Activated T-helper 17 cell treated with anti-CD3 and anti-CD28 coated beads, Interleukin-2, amount 50 U/mL, for 72 hours (primary cell): ENCODE measurements around the gene C17orf114.

Experiments used
- ATAC-seq: fragments of 150-1000 bp; cut with Tn5 transposase; replicated peaks from 2 replicates; pipeline ENCODE4 v1.10.0; 2021; ENCODE audit warnings: mild to moderate bottlenecking, moderate library complexity
- H3K27ac Mint-ChIP-seq: one replicate; pipeline ENCODE4 v1.8.0; 2022; ENCODE audit warnings: mixed read lengths
- H3K27me3 Mint-ChIP-seq: one replicate; pipeline ENCODE4 v1.8.0; 2022; ENCODE audit warnings: mixed read lengths
- H3K36me3 Mint-ChIP-seq: one replicate; pipeline ENCODE4 v1.8.0; 2022; ENCODE audit warnings: low read depth, mild to moderate bottlenecking, mixed read lengths
- H3K4me1 Mint-ChIP-seq: one replicate; pipeline ENCODE4 v1.8.0; 2022; ENCODE audit warnings: mixed read lengths
- H3K4me3 Mint-ChIP-seq: one replicate; pipeline ENCODE4 v1.8.0; 2022; ENCODE audit warnings: mild to moderate bottlenecking, mixed read lengths
- H3K9me3 Mint-ChIP-seq: one replicate; pipeline ENCODE4 v1.8.0; 2022; ENCODE audit warnings: mixed read lengths

The C17orf114 gene

DNA sequence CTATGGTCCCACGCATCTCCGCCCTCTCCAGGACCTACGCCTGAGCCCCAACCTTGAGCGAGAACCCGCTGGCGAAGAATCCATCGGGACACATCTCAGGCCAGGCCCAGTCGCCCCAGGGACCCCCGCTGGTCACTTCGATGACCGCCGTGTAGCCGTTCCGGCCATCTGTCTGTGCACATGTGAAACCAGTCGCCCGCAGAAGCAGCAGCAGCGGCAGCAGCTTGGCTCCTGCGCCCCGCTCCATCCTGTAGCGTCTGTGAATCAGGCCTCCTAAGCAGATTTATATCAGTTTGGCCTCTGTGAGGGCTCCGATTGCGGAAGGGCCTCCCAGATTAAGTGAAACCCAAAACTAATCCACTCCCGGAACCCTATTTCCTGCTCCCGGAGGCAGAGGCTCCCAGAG lies 16.0 kb downstream of the C17orf114 start, which contains the start of gene VMO1:
TSS of gene VMO1 (minus strand) at position 259 of the 406 bp plus-strand sequence. CDS start at position 247, 12 bp downstream.
- ATAC-seq: no peak
- Mint-ChIP-seq H3K4me1 (peaks cover 7% of the 10 kb centered on the region), H3K9me3 (no peaks in the 10 kb centered on the region), H3K36me3 (no peaks in the 10 kb centered on the region), H3K27me3 (peaks cover 26% of the 10 kb centered on the region), H3K27ac (no peak within 1 kb of the TSS), H3K4me3 (peak within 1 kb of the TSS; percentile 25)

DNA sequence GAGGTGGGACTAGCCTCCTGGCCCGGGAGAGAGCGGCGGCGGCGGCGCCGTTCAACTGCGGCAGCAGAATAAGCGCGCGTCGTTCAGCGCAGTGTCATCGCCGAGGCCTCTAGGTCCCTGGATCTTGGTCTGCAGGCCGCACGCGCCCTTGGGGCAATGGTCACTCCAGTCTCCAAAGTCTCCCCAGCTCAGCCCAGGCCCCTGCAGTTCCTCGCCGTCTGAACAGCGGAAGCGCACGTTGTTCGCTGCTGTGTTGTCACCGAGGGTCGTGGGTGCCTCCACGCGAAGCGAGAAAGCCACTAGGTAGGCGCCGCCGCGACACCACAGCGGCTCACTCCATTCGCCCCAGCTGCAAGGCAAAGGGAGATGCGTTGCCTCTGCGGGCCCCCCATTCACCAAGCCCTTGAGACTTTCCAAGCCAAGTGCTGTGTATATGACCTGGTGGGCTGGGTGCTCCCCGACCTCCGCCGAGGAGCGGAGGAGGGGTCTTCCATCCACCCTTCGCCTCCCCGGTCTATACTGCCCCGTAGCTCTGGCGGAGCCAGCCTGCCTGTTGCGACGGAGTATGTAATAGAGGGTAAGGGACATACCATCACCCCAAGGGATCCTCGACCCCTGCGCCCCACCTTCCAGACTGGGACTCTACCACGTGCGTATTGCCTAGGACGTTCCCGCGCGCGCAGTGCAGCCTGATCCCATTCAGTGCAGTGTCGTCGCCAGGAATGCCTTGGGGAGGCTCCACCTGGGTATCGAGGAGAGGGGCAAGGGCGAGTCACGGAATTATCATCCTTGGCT lies 16.6 kb downstream of the C17orf114 start:
- Mint-ChIP-seq H3K36me3 (no peaks in the 10 kb centered on the region), H3K4me1 (peaks cover 3% of the 10 kb centered on the region), H3K27ac (no peak overlapping the region), H3K4me3 (peak overlapping the region; percentile 25), H3K27me3 (peaks cover 29% of the 10 kb centered on the region), H3K9me3 (no peaks in the 10 kb centered on the region)
- ATAC-seq: no peak

DNA sequence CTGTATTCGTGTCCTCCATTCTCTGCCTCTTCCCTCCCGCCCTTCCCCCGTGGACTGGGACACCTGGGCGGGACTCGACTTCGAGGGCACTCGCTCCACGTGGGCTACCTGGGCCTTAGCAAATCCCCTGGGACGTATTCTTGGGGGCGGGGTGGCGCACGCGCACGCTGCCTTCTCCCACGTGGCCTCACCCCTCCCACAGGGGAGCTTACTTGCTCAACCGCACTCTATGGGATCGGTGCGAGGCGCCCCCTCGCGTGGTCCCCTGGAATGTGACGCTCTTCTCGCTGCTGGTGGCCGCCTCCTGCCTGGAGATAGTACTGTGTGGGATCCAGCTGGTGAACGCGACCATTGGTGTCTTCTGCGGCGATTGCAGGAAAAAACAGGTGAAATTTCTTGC lies 19.5 kb downstream of the C17orf114 start:
- peak; percentile 39 for ATAC-seq
- H3K4me3 Mint-ChIP-seq: no peak overlapping the region
- no peaks in the 10 kb centered on the region for H3K4me1 Mint-ChIP-seq
- H3K9me3 Mint-ChIP-seq: no peaks in the 10 kb centered on the region
- H3K36me3 Mint-ChIP-seq: no peaks in the 10 kb centered on the region
- H3K27ac Mint-ChIP-seq: no peak overlapping the region
- peaks cover 32% of the 10 kb centered on the region for H3K27me3 Mint-ChIP-seq

DNA sequence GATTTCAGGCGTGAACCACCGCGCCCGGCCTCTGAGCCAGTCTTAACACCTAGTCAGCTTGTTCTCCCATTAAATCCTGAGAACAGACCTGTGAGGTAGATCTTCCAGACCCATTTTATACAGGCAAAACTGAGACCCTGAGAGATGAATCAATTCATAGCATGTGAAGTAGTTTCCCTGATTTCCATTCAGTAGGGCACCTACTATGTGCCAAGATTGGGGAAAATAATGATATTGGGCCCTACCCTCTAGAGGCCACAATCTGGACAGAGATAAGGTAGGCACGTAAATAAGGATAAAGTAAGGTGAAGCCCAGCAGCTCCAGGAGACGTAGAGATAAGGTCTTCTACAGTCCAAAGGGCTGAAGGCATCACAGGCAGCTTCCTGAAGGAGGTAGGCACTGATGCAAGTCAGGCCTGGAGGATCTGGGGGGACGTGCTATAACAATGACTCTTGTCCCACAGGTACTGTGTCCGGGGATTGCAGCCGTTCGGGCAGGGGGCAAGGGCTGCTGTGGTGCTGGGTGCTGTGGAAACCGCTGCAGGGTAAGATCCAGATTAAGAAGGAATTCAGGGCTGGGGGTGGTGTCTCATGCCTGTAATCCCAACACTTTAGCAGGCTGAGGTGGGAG lies 21.7 kb downstream of the C17orf114 start:
- Mint-ChIP-seq H3K4me3 (no peak overlapping the region), H3K4me1 (no peaks in the 10 kb centered on the region), H3K36me3 (no peaks in the 10 kb centered on the region), H3K9me3 (no peaks in the 10 kb centered on the region), H3K27ac (no peak overlapping the region), H3K27me3 (peaks cover 26% of the 10 kb centered on the region)
- ATAC-seq: no peak

DNA sequence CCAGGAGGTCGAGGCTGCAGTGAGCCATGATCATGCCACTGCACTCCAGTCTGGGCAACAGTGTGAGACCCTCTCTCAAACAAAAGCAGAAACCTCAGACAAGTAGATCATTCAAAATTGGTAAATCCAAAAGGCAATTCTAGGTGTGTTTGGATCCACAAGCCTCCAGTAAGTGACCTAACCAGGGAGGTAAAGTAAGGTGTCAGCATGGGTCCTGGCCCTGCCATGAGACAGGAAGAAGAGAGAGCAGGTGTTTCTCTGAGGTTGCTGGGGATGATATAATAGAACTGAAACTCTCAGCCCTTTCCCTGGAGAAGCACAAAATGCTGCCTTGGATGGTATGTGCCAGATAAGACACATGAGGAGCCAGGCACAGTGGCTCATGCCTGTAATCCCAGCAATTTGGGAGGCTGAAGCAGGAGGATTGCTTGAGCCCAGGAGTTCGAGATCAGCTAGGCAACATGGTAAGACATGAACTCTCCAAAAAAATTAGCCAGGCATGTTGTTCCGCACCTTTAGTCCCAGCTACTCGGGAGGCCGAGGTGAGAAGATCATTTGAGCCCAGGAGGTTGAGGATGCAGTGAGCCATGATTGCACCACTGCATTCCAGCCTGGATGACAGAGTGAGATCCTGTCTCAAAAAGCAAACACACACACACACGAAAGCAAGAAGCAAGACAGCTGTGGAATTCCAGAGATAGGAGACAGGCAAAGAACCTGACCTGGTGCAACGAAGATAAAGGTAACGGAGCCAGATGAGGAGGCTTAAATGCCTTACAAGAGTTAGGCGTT lies 24.0 kb downstream of the C17orf114 start:
- Mint-ChIP-seq H3K4me3 (no peak overlapping the region), H3K4me1 (no peaks in the 10 kb centered on the region), H3K27ac (no peak overlapping the region), H3K9me3 (no peaks in the 10 kb centered on the region), H3K36me3 (no peaks in the 10 kb centered on the region), H3K27me3 (peaks cover 24% of the 10 kb centered on the region)
- no peak for ATAC-seq

DNA sequence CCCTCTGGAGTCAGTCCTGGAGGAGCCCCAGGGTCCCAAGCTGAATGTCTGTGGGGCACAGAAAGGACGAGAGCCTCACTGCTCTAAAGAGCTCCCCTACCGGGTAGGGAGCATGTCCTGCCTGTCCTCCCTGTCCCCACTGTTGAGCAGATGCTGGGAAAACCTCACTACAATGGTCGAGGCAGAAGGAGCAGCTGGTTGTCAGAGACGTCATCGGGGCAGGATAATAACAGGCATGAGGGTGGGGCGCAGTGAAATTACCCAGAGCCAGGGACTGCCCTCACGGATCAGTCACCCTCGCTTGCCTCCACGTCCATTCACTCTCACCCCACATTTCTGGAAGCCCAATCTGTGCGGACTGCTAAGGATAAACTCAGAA lies 29.9 kb downstream of the C17orf114 start:
- H3K9me3 Mint-ChIP-seq: no peaks in the 10 kb centered on the region
- H3K4me1 Mint-ChIP-seq: peaks cover 6% of the 10 kb centered on the region
- ATAC-seq: no peak
- no peaks in the 10 kb centered on the region for H3K36me3 Mint-ChIP-seq
- H3K4me3 Mint-ChIP-seq: no peak overlapping the region
- peak overlapping the region; percentile 41 for H3K27ac Mint-ChIP-seq
- peaks cover 14% of the 10 kb centered on the region for H3K27me3 Mint-ChIP-seq

DNA sequence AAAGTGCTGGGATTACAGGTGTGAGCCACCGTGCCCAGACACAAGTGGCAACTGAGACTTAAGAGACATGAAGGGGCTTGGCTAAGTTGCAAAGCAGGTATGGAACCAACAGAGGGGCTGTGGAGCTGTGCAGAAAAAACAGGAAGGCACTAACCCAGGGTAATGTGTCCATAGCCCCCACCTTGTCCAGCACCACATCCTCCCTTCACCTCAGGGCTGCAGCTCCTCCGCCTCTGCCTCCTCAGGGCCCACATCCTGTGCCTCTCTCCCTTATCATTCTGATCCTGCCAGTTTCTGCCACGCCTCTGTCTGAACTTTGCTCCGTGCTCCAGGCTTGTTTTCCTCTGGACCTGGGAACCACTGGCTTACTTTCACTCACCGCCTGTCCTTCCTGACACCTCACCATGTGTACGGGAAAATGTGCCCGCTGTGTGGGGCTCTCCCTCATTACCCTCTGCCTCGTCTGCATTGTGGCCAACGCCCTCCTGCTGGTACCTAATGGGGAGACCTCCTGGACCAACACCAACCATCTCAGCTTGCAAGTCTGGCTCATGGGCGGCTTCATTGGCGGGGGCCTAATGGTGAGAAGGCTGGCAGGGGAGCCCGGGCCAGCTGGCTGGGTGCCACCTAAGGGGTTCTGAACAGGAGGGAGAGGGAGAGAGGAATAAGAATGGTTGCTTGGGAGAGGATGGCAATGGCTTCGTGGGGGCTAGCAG lies 30.5 kb downstream of the C17orf114 start, which contains the start of gene TM4SF5:
TSS of gene TM4SF5 (plus strand) at position 368 of the 716 bp plus-strand sequence. CDS start at position 405, 37 bp downstream.
- Mint-ChIP-seq H3K9me3 (no peaks in the 10 kb centered on the region), H3K36me3 (no peaks in the 10 kb centered on the region), H3K27me3 (peaks cover 14% of the 10 kb centered on the region), H3K4me3 (no peak within 1 kb of the TSS), H3K27ac (peak within 1 kb of the TSS; percentile 41), H3K4me1 (peaks cover 6% of the 10 kb centered on the region)
- ATAC-seq: peak; percentile 65

DNA sequence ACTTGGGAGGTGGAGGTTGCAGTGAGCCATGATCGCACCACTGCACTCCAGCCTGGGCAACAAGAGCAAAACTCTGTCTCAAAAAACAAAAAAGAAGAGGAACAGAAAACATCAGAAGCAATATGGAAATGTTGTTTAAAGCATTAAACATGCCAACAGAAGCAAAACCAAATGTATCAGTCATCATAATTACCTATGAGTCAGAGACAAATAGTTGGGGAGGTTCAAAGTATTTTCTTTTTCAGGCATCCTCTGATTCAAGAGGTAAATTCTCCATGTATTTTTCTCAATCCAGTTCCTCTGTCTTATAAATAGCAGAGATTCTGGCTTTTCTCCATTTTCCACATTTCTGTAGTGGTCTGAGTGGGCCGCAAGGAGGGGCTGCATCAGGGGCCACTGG lies 32.5 kb downstream of the C17orf114 start:
- H3K9me3 Mint-ChIP-seq: no peaks in the 10 kb centered on the region
- H3K27me3 Mint-ChIP-seq: peaks cover 11% of the 10 kb centered on the region
- no peak overlapping the region for H3K4me3 Mint-ChIP-seq
- no peak overlapping the region for H3K27ac Mint-ChIP-seq
- no peak for ATAC-seq
- H3K4me1 Mint-ChIP-seq: peaks cover 6% of the 10 kb centered on the region
- H3K36me3 Mint-ChIP-seq: no peaks in the 10 kb centered on the region

DNA sequence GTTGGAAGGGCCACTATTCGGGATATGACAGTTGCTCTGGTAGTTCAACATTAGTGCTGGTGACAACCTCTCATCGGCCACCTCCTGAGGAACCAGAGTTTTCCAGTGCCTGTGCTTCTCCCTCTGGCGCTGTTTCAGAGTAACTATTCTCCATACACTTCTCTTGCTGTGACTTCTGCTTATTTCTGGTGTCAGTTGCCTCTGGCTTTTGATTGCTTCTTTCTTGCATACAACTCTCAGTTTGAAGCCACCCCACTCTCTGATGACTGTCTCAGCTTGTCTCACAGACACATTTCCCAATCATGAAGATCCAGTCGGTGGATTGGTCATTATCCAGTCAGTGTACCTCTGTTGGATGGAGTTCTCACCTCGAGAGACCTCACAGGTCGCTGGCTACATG lies 33.8 kb downstream of the C17orf114 start:
- Mint-ChIP-seq H3K4me3 (no peak overlapping the region), H3K4me1 (peaks cover 6% of the 10 kb centered on the region), H3K27ac (no peak overlapping the region), H3K9me3 (no peaks in the 10 kb centered on the region), H3K36me3 (no peaks in the 10 kb centered on the region), H3K27me3 (peaks cover 8% of the 10 kb centered on the region)
- no peak for ATAC-seq

DNA sequence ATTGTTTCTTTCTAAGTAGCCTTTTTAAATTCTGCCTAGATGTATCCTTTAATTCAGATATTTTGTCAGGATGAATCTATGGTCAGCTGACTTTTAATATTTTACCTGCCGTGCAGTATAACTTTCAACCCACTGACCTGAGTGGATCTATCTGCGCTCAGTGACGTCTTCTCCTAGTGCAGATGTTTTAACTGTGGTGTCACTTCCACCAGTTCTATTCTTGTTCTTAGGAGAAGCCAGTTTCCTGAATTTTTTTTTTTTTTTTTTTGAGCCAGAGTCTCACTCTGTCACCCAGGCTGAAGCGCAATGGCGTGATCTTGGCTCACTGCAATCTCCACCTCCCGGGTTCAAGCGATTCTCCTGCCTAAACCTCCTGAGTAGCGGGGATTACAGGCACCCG lies 35.4 kb downstream of the C17orf114 start:
- no peak for ATAC-seq
- Mint-ChIP-seq H3K9me3 (no peaks in the 10 kb centered on the region), H3K27me3 (peaks cover 6% of the 10 kb centered on the region), H3K36me3 (no peaks in the 10 kb centered on the region), H3K4me3 (no peak overlapping the region), H3K27ac (no peak overlapping the region), H3K4me1 (peaks cover 3% of the 10 kb centered on the region)

DNA sequence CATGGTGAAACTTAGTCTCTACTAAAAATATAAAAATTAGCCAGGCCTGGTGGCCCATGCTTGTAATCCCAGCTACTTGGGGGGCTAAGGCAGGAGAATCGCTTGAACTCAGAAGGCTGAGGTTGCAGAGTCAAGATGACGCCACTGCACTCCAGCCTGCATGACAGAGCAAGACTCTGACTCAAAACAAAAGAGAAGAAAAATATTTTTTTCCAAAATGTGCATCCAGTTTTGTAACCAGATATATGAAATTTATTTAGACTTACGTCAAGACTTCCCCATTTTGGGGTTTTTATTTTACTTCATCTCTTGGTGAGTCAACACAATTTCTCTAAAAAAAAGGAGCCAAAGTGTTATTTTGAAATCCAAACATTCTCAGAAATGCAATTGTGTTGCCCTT lies 35.9 kb downstream of the C17orf114 start:
- H3K9me3 Mint-ChIP-seq: no peaks in the 10 kb centered on the region
- ATAC-seq: no peak
- no peaks in the 10 kb centered on the region for H3K4me1 Mint-ChIP-seq
- H3K27ac Mint-ChIP-seq: no peak overlapping the region
- peaks cover 4% of the 10 kb centered on the region for H3K27me3 Mint-ChIP-seq
- H3K4me3 Mint-ChIP-seq: no peak overlapping the region
- H3K36me3 Mint-ChIP-seq: no peaks in the 10 kb centered on the region

DNA sequence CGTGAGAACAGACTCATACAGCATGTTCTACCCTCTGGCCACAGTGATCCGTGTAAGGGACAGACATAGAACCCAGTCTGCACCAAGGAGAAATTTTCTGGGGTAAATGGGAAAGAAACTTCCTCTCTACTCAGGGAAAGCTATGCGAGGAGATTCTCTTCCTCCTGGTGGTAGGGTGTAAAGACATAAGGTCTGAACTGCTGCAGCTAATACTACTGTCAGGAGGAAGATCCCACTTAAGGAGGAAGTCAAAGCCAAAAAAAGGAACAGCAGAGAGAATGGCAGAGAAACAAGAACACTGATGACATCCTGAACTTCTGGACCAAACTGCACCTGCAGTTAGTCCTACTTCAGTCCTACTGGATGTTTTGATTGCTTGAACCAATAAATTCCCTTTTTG lies 37.5 kb downstream of the C17orf114 start:
- peaks cover 4% of the 10 kb centered on the region for H3K27me3 Mint-ChIP-seq
- no peaks in the 10 kb centered on the region for H3K4me1 Mint-ChIP-seq
- no peaks in the 10 kb centered on the region for H3K36me3 Mint-ChIP-seq
- ATAC-seq: no peak
- no peak overlapping the region for H3K4me3 Mint-ChIP-seq
- H3K9me3 Mint-ChIP-seq: no peaks in the 10 kb centered on the region
- H3K27ac Mint-ChIP-seq: no peak overlapping the region

DNA sequence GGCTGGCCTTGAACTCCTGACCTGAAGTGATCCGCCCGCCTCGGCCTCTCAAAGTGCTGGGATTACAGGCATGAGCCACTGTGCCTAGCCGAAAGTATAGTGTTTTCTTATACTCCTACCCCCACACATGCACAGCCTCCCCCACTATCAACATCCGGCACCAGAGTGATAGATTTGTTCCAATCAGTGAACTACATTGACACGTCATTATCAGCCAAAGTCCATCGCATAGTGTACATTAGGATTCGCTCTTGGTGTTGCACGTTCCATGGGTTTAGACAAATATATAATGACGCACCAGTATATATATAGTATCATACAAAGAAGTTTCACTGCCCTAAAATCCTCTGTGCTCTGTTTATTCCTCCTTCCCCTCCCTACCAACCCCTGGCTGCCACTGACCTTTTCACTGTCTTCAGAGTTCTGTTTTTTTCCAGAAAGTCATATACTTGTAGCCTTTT lies 42.3 kb downstream of the C17orf114 start:
- H3K4me3 Mint-ChIP-seq: no peak overlapping the region
- no peaks in the 10 kb centered on the region for H3K36me3 Mint-ChIP-seq
- ATAC-seq: no peak
- H3K27ac Mint-ChIP-seq: no peak overlapping the region
- peaks cover 8% of the 10 kb centered on the region for H3K27me3 Mint-ChIP-seq
- H3K9me3 Mint-ChIP-seq: no peaks in the 10 kb centered on the region
- H3K4me1 Mint-ChIP-seq: no peaks in the 10 kb centered on the region

DNA sequence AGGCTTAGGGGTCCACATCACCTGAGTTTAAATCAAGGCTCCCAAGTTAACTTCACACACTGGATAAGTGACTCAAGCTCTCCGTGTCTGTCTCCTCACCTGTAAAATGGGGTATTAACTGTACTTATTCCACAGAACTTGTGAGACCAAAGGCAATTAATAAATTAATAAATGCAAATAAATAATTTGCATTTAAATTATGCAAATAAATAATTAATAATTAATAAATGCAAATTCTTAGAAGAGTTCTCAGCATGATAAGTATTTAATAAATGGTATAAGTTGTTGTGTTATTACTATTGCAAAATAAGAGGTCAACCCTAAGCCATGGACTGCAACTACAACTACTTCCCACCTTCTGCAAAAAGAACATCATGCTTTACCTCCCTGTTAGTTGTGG lies 48.7 kb downstream of the C17orf114 start:
- no peaks in the 10 kb centered on the region for H3K4me1 Mint-ChIP-seq
- no peak overlapping the region for H3K27ac Mint-ChIP-seq
- no peaks in the 10 kb centered on the region for H3K9me3 Mint-ChIP-seq
- peaks cover 18% of the 10 kb centered on the region for H3K27me3 Mint-ChIP-seq
- no peak for ATAC-seq
- no peaks in the 10 kb centered on the region for H3K36me3 Mint-ChIP-seq
- no peak overlapping the region for H3K4me3 Mint-ChIP-seq
